Frontal cortex (tissue), 4 donors: Measurements from ENCODE around the gene CXorf51B. TPM values are rescaled to one million over a fixed set of nuclear protein-coding genes. Genes with fewer than 3 reads are reported as not detected.
"Not testable (repeated sequence)": the region's sequence is repeated elsewhere in the genome, so short reads cannot be mapped to it uniquely, and the experiment has no call there.

Experiments
- DNase-seq, 2 donors: peaks; one replicate each; pipeline ENCODE4 v3.0.0; 2012; ENCODE audit warnings: low spot score in 2 of 2
- FAIRE-seq: peaks from 2 replicates; lab custom pipeline; 2012; peaks lifted over from hg19 to GRCh38; lab: Jason Lieb, UNC
- total RNA-seq: library from RNA; depleted of rRNA; stranded (reverse); fragments of >200 nt; gene quantifications from one replicate; pipeline ENCODE4 v1.2.3, GENCODE V29; 2014
- donor health status: control.
- donor health status: control.
- donor health status: control.

The CXorf51B gene
- total RNA-seq: not detected

DNA sequence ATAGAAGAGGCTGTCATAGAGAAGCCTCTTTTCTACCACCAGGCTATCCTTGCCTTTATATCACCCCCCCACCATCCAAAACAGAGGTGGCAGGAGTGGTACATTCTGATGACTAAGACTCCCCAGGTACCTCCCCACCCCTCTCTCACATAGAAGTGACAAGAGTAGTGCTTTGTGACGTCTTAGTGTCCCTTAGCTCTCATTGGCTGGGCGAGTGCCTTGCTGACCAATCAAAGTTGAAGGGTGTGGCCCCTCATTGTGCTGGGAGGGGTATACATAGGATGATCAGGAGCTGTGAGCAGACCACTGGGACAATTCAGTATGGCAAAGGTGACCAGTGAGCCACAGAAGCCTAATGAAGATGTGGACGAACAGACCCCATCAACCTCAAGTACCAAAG, at the start of gene CXorf51B:
TSS of gene CXorf51B (plus strand) at position 301 of the 400 bp plus-strand sequence. CDS start at position 322, 21 bp downstream.
- not testable (repeated sequence) for DNase-seq, FAIRE-seq

DNA sequence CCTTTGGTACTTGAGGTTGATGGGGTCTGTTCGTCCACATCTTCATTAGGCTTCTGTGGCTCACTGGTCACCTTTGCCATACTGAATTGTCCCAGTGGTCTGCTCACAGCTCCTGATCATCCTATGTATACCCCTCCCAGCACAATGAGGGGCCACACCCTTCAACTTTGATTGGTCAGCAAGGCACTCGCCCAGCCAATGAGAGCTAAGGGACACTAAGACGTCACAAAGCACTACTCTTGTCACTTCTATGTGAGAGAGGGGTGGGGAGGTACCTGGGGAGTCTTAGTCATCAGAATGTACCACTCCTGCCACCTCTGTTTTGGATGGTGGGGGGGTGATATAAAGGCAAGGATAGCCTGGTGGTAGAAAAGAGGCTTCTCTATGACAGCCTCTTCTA, 5.1 kb downstream of the CXorf51B start, which contains the start of gene CXorf51A:
TSS of gene CXorf51A (minus strand) at position 101 of the 400 bp plus-strand sequence. CDS start at position 80, 21 bp downstream.
- FAIRE-seq, DNase-seq: not testable (repeated sequence)

GRCh38 chrX:146831994-146832393, 22.4 kb downstream of the CXorf51B start:
- DNase-seq: no peak
- FAIRE-seq: no peak

DNA sequence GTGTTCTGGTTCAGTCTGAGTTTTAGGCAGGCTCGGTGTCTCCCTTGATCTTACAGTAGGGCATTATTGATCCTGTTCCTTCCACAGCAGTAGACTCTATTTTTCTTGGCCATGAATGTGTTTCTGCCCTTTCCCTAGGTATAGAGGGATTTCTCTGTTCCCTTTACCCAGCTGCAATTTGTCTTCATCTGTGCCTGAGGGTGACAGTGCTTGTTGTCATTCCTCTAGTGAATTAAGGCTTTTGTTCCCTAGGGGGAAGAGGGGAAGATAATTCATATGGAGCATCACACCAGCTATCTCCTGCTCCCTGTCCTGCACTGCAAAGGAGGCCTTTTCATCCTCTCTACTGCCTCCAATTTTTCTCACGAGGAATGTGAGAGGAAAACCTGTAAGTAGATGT, 44.7 kb downstream of the CXorf51B start:
- no peak for DNase-seq
- no peak for FAIRE-seq

Other genes starting within 250 kb of the CXorf51B start
- not detected for gene CXorf51A, start 5.0 kb downstream of the CXorf51B start, total RNA-seq